A549 (cell line): ENCODE results near the gene TTC27.

ENCODE experiments used
- CBX8 ChIP-seq: fragments of 200-600 bp; sonication (generic); IDR thresholded peaks from 2 replicates; pipeline ENCODE4 v1.6.1; 2016
- CEBPB ChIP-seq, 2 experiments: fragments of >200 bp in 1 of 2; sonication (Bioruptor Twin) in 1 of 2; formaldehyde crosslinking in 1 of 2; IDR thresholded peaks; 2 replicates each; pipeline ENCODE4 v1.6.1; 2012 to 2016
- CHD4 ChIP-seq: fragments of 200-600 bp; sonication (generic); IDR thresholded peaks from 2 replicates; pipeline ENCODE4 v1.6.1; 2016; ENCODE audit warnings: antibody characterized with exemption, mild to moderate bottlenecking, borderline replicate concordance
- CTCF ChIP-seq: fragments of >200 bp; sonication (Bioruptor Twin); formaldehyde crosslinking; IDR thresholded peaks from 3 replicates; pipeline ENCODE4 v1.5.1; 2016
- EP300 ChIP-seq, 2 experiments: fragments of >200 bp; sonication (Bioruptor Twin); formaldehyde crosslinking; IDR thresholded peaks; 2 replicates in 1 of 2; 3 replicates in 1 of 2; pipeline ENCODE4 v1.6.1; 2016 to 2017
- HDAC2 ChIP-seq: fragments of 200-600 bp; sonication (generic); IDR thresholded peaks from 2 replicates; pipeline ENCODE4 v1.6.1; 2016
- JUN ChIP-seq, 2 experiments: fragments of >200 bp; sonication (Bioruptor Twin); formaldehyde crosslinking; IDR thresholded peaks; 2 replicates in 1 of 2; 3 replicates in 1 of 2; pipeline ENCODE4 v1.6.1; 2016 to 2017
- MAX ChIP-seq: IDR thresholded peaks from 2 replicates; pipeline ENCODE4 v1.6.1; 2012
- REST ChIP-seq: fragments of 200-600 bp; sonication (generic); IDR thresholded peaks from 2 replicates; pipeline ENCODE4 v1.6.1; 2016; ENCODE audit warnings: antibody characterized with exemption, mild to moderate bottlenecking, moderate library complexity
- RFX5 ChIP-seq: fragments of 450-650 bp; IDR thresholded peaks from 2 replicates; pipeline ENCODE4 v1.7.1; 2014; ENCODE audit warnings: antibody characterized with exemption, mild to moderate bottlenecking, moderate library complexity
- USF2 ChIP-seq: fragments of 450-650 bp; IDR thresholded peaks from 2 replicates; pipeline ENCODE4 v1.6.1; 2014; ENCODE audit warnings: antibody characterized with exemption

GRCh38 chr2:32863326-32863725 is 235.5 kb downstream of the TTC27 start:
- TF ChIP-seq EP300 (IDR thresholded peaks at IDR 0.05) (no peak), JUN (IDR thresholded peaks at IDR 0.05) (no peak), USF2 (no peak), CEBPB (IDR thresholded peaks at IDR 0.05) (no peak), CHD4 (no peak), REST (no peak), CTCF (no peak), CBX8 (no peak), RFX5 (no peak), HDAC2 (no peak), MAX (no peak)
